ENCODE data around the gene FNDC3B. TPM values are rescaled to one million over a fixed set of nuclear protein-coding genes. Genes with fewer than 3 reads are reported as not detected.

The FNDC3B gene
- total and polyA plus RNA-seq, 2 donors (not counting 3 experiments of a cell fraction or from before 2014, with no cell fraction given) = 91.6 to 295 TPM

GRCh38 chr3:172446198-172446597 is 406.8 kb downstream of the FNDC3B start:
- Histone ChIP-seq H3K4me1 (ENCODE audit: control insufficient read depth, extremely low read depth, insufficient read depth, low read length) (no peaks in the 10 kb centered on the region), H3K9me1 (replicated peaks; ENCODE audit: control insufficient read depth, extremely low read depth, insufficient read depth, low read length) (no peaks in the 10 kb centered on the region), H3K9me3 (replicated peaks; ENCODE audit: control insufficient read depth, insufficient read depth, low read length) (no peaks in the 10 kb centered on the region), H3K4me3 (replicated peaks in 1 of 3; ENCODE audit: insufficient read depth in 1 of 3, low read depth in 1 of 3, low read length in 3 of 3) (no peak overlapping the region), H3K79me2 (ENCODE audit: control insufficient read depth, insufficient read depth, low read length) (no peaks in the 10 kb centered on the region), H3K36me3 (ENCODE audit: control insufficient read depth in 2 of 2, extremely low read depth in 1 of 2, insufficient read depth in 2 of 2, low read length in 2 of 2) (no peaks in the 10 kb centered on the region), H3K9ac (replicated peaks; ENCODE audit: extremely low read depth, insufficient read depth, low read length) (no peak overlapping the region), H2AFZ (ENCODE audit: low read depth, low read length) (no peak overlapping the region), H3K27me3 (ENCODE audit: control insufficient read depth in 2 of 2, insufficient read depth in 2 of 2, low read length in 2 of 2) (peaks cover 45 to 70% of the 10 kb centered on the region in 2 experiments), H4K20me1 (replicated peaks; ENCODE audit: control insufficient read depth, extremely low read depth, insufficient read depth, low read length) (no peaks in the 10 kb centered on the region), H3K27ac (ENCODE audit: insufficient read depth, low read depth, low read length) (no peak overlapping the region), H3K4me2 (ENCODE audit: insufficient read depth, low read length) (no peak overlapping the region)
- POLR2A ChIA-PET = no interaction called here
- FAIRE-seq (no peak), DNase-seq (ENCODE audit: low read depth, low spot score) (no peak)
- dilution Hi-C loops (cut with MboI; ENCODE audit: extremely low pct_ligation_motif_present, low sequenced_read_pairs) (no loop called here), intact Hi-C loops (cut with micrococcal nuclease) (no loop called here)
- no TSS peak for BruUV-seq (replicated peaks)
- CTCF ChIA-PET = interaction anchor here (3.4 kb wide), 1 partner anchor 15 kb away, joined by 18 read pairs; no protein-coding TSS in a partner anchor
- no peak for TF ChIP-seq GATA2 (IDR thresholded peaks at IDR 0.05; ENCODE audit: insufficient read depth, insufficient read length, low read depth, low read length)
- TF ChIP-seq CTCF (IDR thresholded peaks at IDR 0.05; ENCODE audit: extremely low read depth in 1 of 2, insufficient read depth in 1 of 2, low read depth in 1 of 2, low read length in 2 of 2) = no peak
- TF ChIP-seq JUN (IDR thresholded peaks at IDR 0.05; ENCODE audit: borderline replicate concordance, insufficient read depth, insufficient read length, low read depth) = no peak
- no peak for TF ChIP-seq MAX (IDR thresholded peaks at IDR 0.05; ENCODE audit: insufficient read depth, insufficient read length)
- no peak for TF ChIP-seq FOS (IDR thresholded peaks at IDR 0.05; ENCODE audit: borderline replicate concordance, insufficient read depth, low read length)
- TF ChIP-seq POLR2A (IDR thresholded peaks at IDR 0.05; ENCODE audit: low read depth, low read length) = no peak
- no peak for TF ChIP-seq MYC (IDR thresholded peaks at IDR 0.05; ENCODE audit: low read depth, low read length)
- TF ChIP-seq POLR2AphosphoS5 (IDR thresholded peaks at IDR 0.05; ENCODE audit: insufficient read depth, low read depth, low read length) = no peak
- no peak for TF ChIP-seq EZH2 (IDR thresholded peaks at IDR 0.05; ENCODE audit: borderline replicate concordance, low read depth, low read length, severe bottlenecking)
